ENCODE results near the gene TCEA2. TPM values are rescaled to one million over a fixed set of nuclear protein-coding genes. Genes with fewer than 3 reads are reported as not detected.

The TCEA2 gene
- total and polyA plus RNA-seq, 2 of the 13 experiments (the other 11 are each of a cell fraction or from before 2014, with no cell fraction given) = 28.1 to 33.7 TPM

- TF ChIP-seq GLMP (CRISPR knock-in tag; IDR thresholded peaks at IDR 0.05; ENCODE audit: borderline replicate concordance) = no peak
- no peak for TF ChIP-seq BATF2 (CRISPR knock-in tag; IDR thresholded peaks at IDR 0.05)
- no peak for TF ChIP-seq MYNN (CRISPR knock-in tag; IDR thresholded peaks at IDR 0.05; ENCODE audit: low read depth)
- no peak for TF ChIP-seq SMC3 (IDR thresholded peaks at IDR 0.05; ENCODE audit: low read length)
- TF ChIP-seq RNF2 (conservative IDR thresholded peaks at IDR 0.05; ENCODE audit: low read depth) = no peak
- TF ChIP-seq THAP9 (CRISPR knock-in tag; IDR thresholded peaks at IDR 0.05; ENCODE audit: borderline replicate concordance) = no peak; the same call in 1 of the 2 replicates
- peak; percentile 61 for TF ChIP-seq RBFOX2 (IDR thresholded peaks at IDR 0.05; ENCODE audit: low read depth, low read length)
- peak; percentile 70 for TF ChIP-seq ZNF687 (CRISPR knock-in tag; IDR thresholded peaks at IDR 0.05)
- TF ChIP-seq ZZZ3 (CRISPR knock-in tag; IDR thresholded peaks at IDR 0.05; ENCODE audit: borderline replicate concordance) = no peak
- TF ChIP-seq TBL1XR1 (IDR thresholded peaks at IDR 0.05; ENCODE audit: borderline replicate concordance, low read length, partially characterized antibody) = no peak
- no peak for TF ChIP-seq TEAD2 (CRISPR knock-in tag; IDR thresholded peaks at IDR 0.05)
- no peak for TF ChIP-seq RAD51 (IDR thresholded peaks at IDR 0.05; ENCODE audit: borderline replicate concordance)
- TF ChIP-seq EED (CRISPR knock-in tag; IDR thresholded peaks at IDR 0.05) = no peak; the same call in 1 of the 2 replicates
- TF ChIP-seq ZNF746 (CRISPR knock-in tag; IDR thresholded peaks at IDR 0.05) = 0 out of 2 replicates have a peak, but pooled peaks have one; percentile 31
- no peak; the same call in 1 of the 2 replicates for TF ChIP-seq E2F5 (CRISPR knock-in tag; conservative IDR thresholded peaks at IDR 0.05)
- TF ChIP-seq NPAS2 (CRISPR knock-in tag; IDR thresholded peaks at IDR 0.05; ENCODE audit: borderline replicate concordance) = no peak
- TF ChIP-seq ZNF768 (CRISPR knock-in tag; IDR thresholded peaks at IDR 0.05) = peak; percentile 61; the same call in 1 of the 2 replicates
- TF ChIP-seq PHF21A (CRISPR knock-in tag; IDR thresholded peaks at IDR 0.05) = 0 out of 2 replicates have a peak, but pooled peaks have one; percentile 23
Observed at GRCh38 chr20:64040231-64041039, 22.6 kb upstream of the TCEA2 start (continued).
